ENCODE measurements around the gene DRP2. TPM values are rescaled to one million over a fixed set of nuclear protein-coding genes. Genes with fewer than 3 reads are reported as not detected.
A peak's percentile ranks its signal among the peaks of the same experiment; 100 is the strongest.
"Not testable (repeated sequence)": the region's sequence is repeated elsewhere in the genome, so short reads cannot be mapped to it uniquely, and the experiment has no call there.

The DRP2 gene
- total RNA-seq, result under 1 TPM; 0.31 to 0.64 TPM

GRCh38 chrX:101219116-101219863 lies at the start of gene DRP2:
Gene DRP2 (plus strand): TSS chrX:101219786. CDS start chrX:101231648, 11,862 bp downstream.
- Mint-ChIP-seq H3K4me3 (no peak within 1 kb of the TSS), H3K4me1 (ENCODE audit: low read depth in 2 of 2) (no peaks in the 10 kb centered on the region), H3K27me3 (peaks cover 0 to 25% of the 10 kb centered on the region in 2 donors), H3K27ac (no peak within 1 kb of the TSS), H3K36me3 (no peaks in the 10 kb centered on the region), H3K9me3 (no peaks in the 10 kb centered on the region)
- ATAC-seq (no peak), DNase-seq (ENCODE audit: low spot score) (no peak)

GRCh38 chrX:101171883-101172400 lies 47.6 kb upstream of the DRP2 start:
- Mint-ChIP-seq H3K4me1 (ENCODE audit: low read depth in 2 of 2) (no peaks in the 10 kb centered on the region), H3K27ac (no peak overlapping the region), H3K36me3 (no peaks in the 10 kb centered on the region), H3K27me3 (peaks cover 0 to 2% of the 10 kb centered on the region in 2 donors), H3K9me3 (no peaks in the 10 kb centered on the region), H3K4me3 (no peak overlapping the region)
- DNase-seq (ENCODE audit: low spot score) (no peak), ATAC-seq (no peak)

GRCh38 chrX:101176439-101176838 lies 43.1 kb upstream of the DRP2 start:
- ATAC-seq (no peak), DNase-seq (ENCODE audit: low spot score) (no peak)
- H3K9me3 Mint-ChIP-seq, result no peaks in the 10 kb centered on the region
- H3K27me3 Mint-ChIP-seq, result peaks cover 0 to 2% of the 10 kb centered on the region in 2 donors
- no peaks in the 10 kb centered on the region for H3K36me3 Mint-ChIP-seq
- no peaks in the 10 kb centered on the region for H3K4me1 Mint-ChIP-seq (ENCODE audit: low read depth in 2 of 2)
- H3K27ac Mint-ChIP-seq, result no peak overlapping the region
- no peak overlapping the region for H3K4me3 Mint-ChIP-seq

- H3K9me3 Mint-ChIP-seq; ATAC-seq; H3K4me3 Mint-ChIP-seq; H3K27ac Mint-ChIP-seq; H3K4me1 Mint-ChIP-seq (ENCODE audit: low read depth in 2 of 2); DNase-seq (ENCODE audit: low spot score); H3K36me3 Mint-ChIP-seq: not testable (repeated sequence)
- peaks cover 9 to 14% of the 10 kb centered on the region in 2 donors for H3K27me3 Mint-ChIP-seq
Measured at GRCh38 chrX:101184876-101185275, 34.7 kb upstream of the DRP2 start.

- not testable (repeated sequence) for ATAC-seq; DNase-seq (ENCODE audit: low spot score); H3K9me3 Mint-ChIP-seq; H3K4me1 Mint-ChIP-seq (ENCODE audit: low read depth in 2 of 2); H3K27ac Mint-ChIP-seq; H3K4me3 Mint-ChIP-seq; H3K36me3 Mint-ChIP-seq
- H3K27me3 Mint-ChIP-seq, result peaks cover 20 to 29% of the 10 kb centered on the region in 2 donors
Measured at GRCh38 chrX:101187961-101188360, 31.6 kb upstream of the DRP2 start.

- ATAC-seq (no peak), DNase-seq (ENCODE audit: low spot score) (no peak)
- Mint-ChIP-seq H3K36me3 (no peaks in the 10 kb centered on the region), H3K4me1 (ENCODE audit: low read depth in 2 of 2) (no peaks in the 10 kb centered on the region), H3K27me3 (peaks cover 24 to 32% of the 10 kb centered on the region in 2 donors), H3K27ac (no peak overlapping the region), H3K9me3 (no peaks in the 10 kb centered on the region), H3K4me3 (no peak overlapping the region)
Measured at GRCh38 chrX:101190736-101191135, 28.9 kb upstream of the DRP2 start.

GRCh38 chrX:101191217-101191750 lies 28.3 kb upstream of the DRP2 start:
- DNase-seq (ENCODE audit: low spot score) (peak; percentile 60), ATAC-seq (peak; percentile 41 to 50)
- no peak overlapping the region for H3K4me3 Mint-ChIP-seq
- no peaks in the 10 kb centered on the region for H3K4me1 Mint-ChIP-seq (ENCODE audit: low read depth in 2 of 2)
- no peak overlapping the region for H3K27ac Mint-ChIP-seq
- no peaks in the 10 kb centered on the region for H3K36me3 Mint-ChIP-seq
- peaks cover 24 to 29% of the 10 kb centered on the region in 2 donors for H3K27me3 Mint-ChIP-seq
- H3K9me3 Mint-ChIP-seq, result no peaks in the 10 kb centered on the region

- Mint-ChIP-seq H3K4me1 (ENCODE audit: low read depth in 2 of 2) (no peaks in the 10 kb centered on the region), H3K4me3 (no peak overlapping the region), H3K27me3 (peaks cover 14 to 18% of the 10 kb centered on the region in 2 donors), H3K27ac (no peak overlapping the region), H3K9me3 (no peaks in the 10 kb centered on the region), H3K36me3 (no peaks in the 10 kb centered on the region)
- no peak for ATAC-seq
- DNase-seq (ENCODE audit: low spot score), result no peak
Measured at GRCh38 chrX:101195442-101196173, 24.0 kb upstream of the DRP2 start.

GRCh38 chrX:101203761-101204351 lies 15.7 kb upstream of the DRP2 start:
- Mint-ChIP-seq H3K36me3 (no peaks in the 10 kb centered on the region), H3K4me1 (ENCODE audit: low read depth in 2 of 2) (peaks cover 0 to 8% of the 10 kb centered on the region in 2 donors), H3K27me3 (peaks cover 0 to 12% of the 10 kb centered on the region in 2 donors), H3K9me3 (no peaks in the 10 kb centered on the region), H3K27ac (no peak overlapping the region), H3K4me3 (no peak overlapping the region)
- no peak for ATAC-seq
- DNase-seq (ENCODE audit: low spot score), result no peak

GRCh38 chrX:101206471-101206870 lies 13.1 kb upstream of the DRP2 start:
- Mint-ChIP-seq H3K27me3 (peaks cover 0 to 11% of the 10 kb centered on the region in 2 donors), H3K36me3 (no peaks in the 10 kb centered on the region), H3K27ac (no peak overlapping the region), H3K4me1 (ENCODE audit: low read depth in 2 of 2) (peaks cover 0 to 8% of the 10 kb centered on the region in 2 donors), H3K9me3 (no peaks in the 10 kb centered on the region), H3K4me3 (no peak overlapping the region)
- no peak for DNase-seq (ENCODE audit: low spot score)
- peak in 1 of 2 donors; percentile 61 for ATAC-seq

- Mint-ChIP-seq H3K4me3 (peak overlapping the region; percentile 36), H3K4me1 (ENCODE audit: low read depth in 2 of 2) (peaks cover 0 to 8% of the 10 kb centered on the region in 2 donors), H3K27ac (no peak overlapping the region)
Measured at GRCh38 chrX:101208152-101208905, 11.3 kb upstream of the DRP2 start.

GRCh38 chrX:101210630-101211029 lies 9.0 kb upstream of the DRP2 start:
- ATAC-seq (no peak), DNase-seq (ENCODE audit: low spot score) (no peak)
- Mint-ChIP-seq H3K4me1 (ENCODE audit: low read depth in 2 of 2) (peaks cover 0 to 8% of the 10 kb centered on the region in 2 donors), H3K9me3 (no peaks in the 10 kb centered on the region), H3K36me3 (no peaks in the 10 kb centered on the region), H3K27me3 (peaks cover 0 to 13% of the 10 kb centered on the region in 2 donors), H3K4me3 (no peak overlapping the region), H3K27ac (no peak overlapping the region)

More at GRCh38 chrX:101208152-101208905, 11.3 kb upstream of the DRP2 start:
- peaks cover 0 to 10% of the 10 kb centered on the region in 2 donors for H3K27me3 Mint-ChIP-seq
- ATAC-seq (peak; percentile 64 to 80), DNase-seq (ENCODE audit: low spot score) (no peak)
- no peaks in the 10 kb centered on the region for H3K36me3 Mint-ChIP-seq
- H3K9me3 Mint-ChIP-seq, result no peaks in the 10 kb centered on the region

GRCh38 chrX:101217689-101218088 lies 1.9 kb upstream of the DRP2 start:
- H3K27me3 Mint-ChIP-seq, result peaks cover 0 to 19% of the 10 kb centered on the region in 2 donors
- no peaks in the 10 kb centered on the region for H3K4me1 Mint-ChIP-seq (ENCODE audit: low read depth in 2 of 2)
- no peak overlapping the region for H3K27ac Mint-ChIP-seq
- DNase-seq (ENCODE audit: low spot score) (no peak), ATAC-seq (no peak)
- H3K4me3 Mint-ChIP-seq, result no peak overlapping the region
- no peaks in the 10 kb centered on the region for H3K9me3 Mint-ChIP-seq
- no peaks in the 10 kb centered on the region for H3K36me3 Mint-ChIP-seq
